OCI-LY1 (cell line): ENCODE results near the gene ADARB2.
A peak's percentile ranks its signal among the peaks of the same experiment; 100 is the strongest.

Experiments
- CTCF ChIP-seq: fragments of 200-600 bp; sonication (generic), shearing (Covaris generic); IDR thresholded peaks from 2 replicates; pipeline ENCODE4 v1.5.1; 2017; ENCODE audit warnings: mild to moderate bottlenecking, antibody characterized with exemption, low read length, moderate library complexity, mixed read lengths
- EZH2 ChIP-seq: fragments of 200-600 bp; sonication (generic), shearing (Covaris generic); IDR thresholded peaks from 2 replicates; pipeline ENCODE4 v1.8.0; 2017; ENCODE audit warnings: borderline replicate concordance, mixed run types, mild to moderate bottlenecking, antibody characterized with exemption, low read length, moderate library complexity, mixed read lengths

- TF ChIP-seq CTCF = peak; percentile 44
- TF ChIP-seq EZH2 = no peak
Measured at GRCh38 chr10:1472178-1472958, 265.0 kb downstream of the ADARB2 start.
